Activated CD4-positive, alpha-beta T cell treated with anti-CD3 and anti-CD28 coated beads, Interleukin-2, amount 10 ng/mL, durations not matched to agents 24 days and 14 days (primary cell): ENCODE results near the gene MTHFD1L. TPM values are rescaled to one million over a fixed set of nuclear protein-coding genes. Genes with fewer than 3 reads are reported as not detected.

Experiments
- DNase-seq: peaks from one replicate; pipeline ENCODE4 v3.0.0; 2022
- H3K27ac Mint-ChIP-seq: one replicate; pipeline ENCODE4 v1.8.0; 2022; ENCODE audit warnings: mild to moderate bottlenecking, mixed read lengths
- H3K27me3 Mint-ChIP-seq: one replicate; pipeline ENCODE4 v1.8.0; 2022; ENCODE audit warnings: mixed read lengths
- H3K36me3 Mint-ChIP-seq: one replicate; pipeline ENCODE4 v1.8.0; 2022; ENCODE audit warnings: low read depth, mild to moderate bottlenecking, mixed read lengths
- H3K4me1 Mint-ChIP-seq: one replicate; pipeline ENCODE4 v1.8.0; 2021; ENCODE audit warnings: mixed read lengths
- H3K4me3 Mint-ChIP-seq: one replicate; pipeline ENCODE4 v1.8.0; 2022; ENCODE audit warnings: mild to moderate bottlenecking, moderate library complexity, mixed read lengths
- H3K9me3 Mint-ChIP-seq: one replicate; pipeline ENCODE4 v1.8.0; 2021; ENCODE audit warnings: mixed read lengths
- intact Hi-C: fragments of 100-400 bp; cut with micrococcal nuclease; formaldehyde crosslinking; loops from one replicate; pipeline ENCODE4 v1.15.1; 2023
- total RNA-seq: library from RNA; stranded (reverse); gene quantifications from 2 replicates; pipeline ENCODE4 v1.2.3, GENCODE V29; 2022

Gene MTHFD1L
- total RNA-seq, 1 donor from 2014 or later = 136 TPM

DNA sequence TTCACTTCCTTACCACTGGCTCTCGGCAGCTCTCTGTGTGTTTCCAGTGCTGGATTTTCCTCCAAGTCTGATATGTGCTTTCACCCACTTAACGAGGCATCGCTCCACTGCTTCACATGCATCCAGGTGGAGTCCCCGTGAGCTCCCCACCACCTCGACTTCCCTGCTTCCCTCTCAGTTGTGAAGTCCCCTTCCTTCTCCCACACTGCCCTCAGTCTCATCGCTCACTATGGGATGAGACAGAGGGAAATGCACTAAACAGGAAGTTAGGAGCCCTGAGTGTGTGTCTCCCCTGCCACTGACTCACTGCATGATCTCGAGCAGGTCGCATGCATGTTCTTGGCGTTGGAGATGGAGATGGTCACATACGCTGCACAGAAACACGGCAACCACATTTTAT, 84.0 kb downstream of the MTHFD1L start:
- Mint-ChIP-seq H3K36me3 (peaks cover 65% of the 10 kb centered on the region), H3K4me3 (no peak overlapping the region), H3K27me3 (no peaks in the 10 kb centered on the region), H3K9me3 (no peaks in the 10 kb centered on the region), H3K27ac (no peak overlapping the region), H3K4me1 (no peaks in the 10 kb centered on the region)
- DNase-seq = no peak
- intact Hi-C loops = no loop called here

GRCh38 chr6:150953851-150954250, 88.3 kb downstream of the MTHFD1L start:
- intact Hi-C loops = no loop called here
- H3K4me3 Mint-ChIP-seq = no peak overlapping the region
- H3K27me3 Mint-ChIP-seq = no peaks in the 10 kb centered on the region
- H3K9me3 Mint-ChIP-seq = no peaks in the 10 kb centered on the region
- DNase-seq = no peak
- H3K36me3 Mint-ChIP-seq = peaks cover 60% of the 10 kb centered on the region
- H3K27ac Mint-ChIP-seq = no peak overlapping the region
- H3K4me1 Mint-ChIP-seq = no peaks in the 10 kb centered on the region

DNA sequence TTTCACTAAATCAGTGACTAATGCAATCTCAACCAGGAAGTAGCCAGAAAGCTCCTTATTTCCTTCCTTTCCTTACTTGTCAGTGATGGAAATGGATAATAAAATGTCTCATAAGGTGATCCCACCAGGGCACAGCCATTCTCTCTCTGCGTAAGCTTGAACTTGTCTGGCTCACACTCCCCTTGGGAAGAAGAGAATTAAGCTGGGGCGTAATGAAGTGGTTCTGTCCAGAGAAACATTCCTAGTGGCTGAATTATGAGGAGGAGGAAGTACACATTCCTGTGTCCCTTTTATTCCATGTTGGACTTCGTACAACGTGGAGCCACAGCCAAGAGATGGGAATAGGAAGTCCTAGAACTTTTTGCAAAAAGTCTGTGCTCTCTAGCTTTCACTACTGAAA, 93.7 kb downstream of the MTHFD1L start:
- DNase-seq = no peak
- H3K4me3 Mint-ChIP-seq = no peak overlapping the region
- intact Hi-C loops = no loop called here
- H3K36me3 Mint-ChIP-seq = peaks cover 29% of the 10 kb centered on the region
- H3K9me3 Mint-ChIP-seq = no peaks in the 10 kb centered on the region
- H3K27ac Mint-ChIP-seq = no peak overlapping the region
- no peaks in the 10 kb centered on the region for H3K4me1 Mint-ChIP-seq
- H3K27me3 Mint-ChIP-seq = no peaks in the 10 kb centered on the region

DNA sequence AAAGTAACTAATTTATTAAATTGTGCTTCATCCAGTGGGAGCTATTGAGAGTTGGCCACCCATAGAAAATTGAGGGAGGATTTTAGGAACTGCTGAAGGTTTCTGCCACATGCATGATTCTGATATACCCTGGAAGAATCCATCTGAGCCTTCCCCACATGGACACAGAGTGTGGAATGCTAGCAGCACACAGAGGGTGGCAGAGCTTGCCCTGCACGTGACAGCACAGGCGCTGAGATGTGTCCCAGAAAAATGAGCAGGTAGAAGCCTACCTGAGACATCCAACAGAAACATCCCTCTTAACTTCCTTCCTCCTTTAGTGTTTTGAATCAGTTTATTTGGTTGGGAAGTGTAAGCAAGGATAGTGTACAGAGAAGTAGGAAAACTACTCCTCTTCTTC, 96.9 kb downstream of the MTHFD1L start:
- H3K36me3 Mint-ChIP-seq = peaks cover 27% of the 10 kb centered on the region
- intact Hi-C loops = no loop called here
- no peaks in the 10 kb centered on the region for H3K9me3 Mint-ChIP-seq
- no peak for DNase-seq
- H3K27me3 Mint-ChIP-seq = no peaks in the 10 kb centered on the region
- H3K4me1 Mint-ChIP-seq = peaks cover under 1% of the 10 kb centered on the region
- H3K27ac Mint-ChIP-seq = no peak overlapping the region
- H3K4me3 Mint-ChIP-seq = no peak overlapping the region

- intact Hi-C loops = no loop called here
- no peak overlapping the region for H3K27ac Mint-ChIP-seq
- no peaks in the 10 kb centered on the region for H3K9me3 Mint-ChIP-seq
- no peak overlapping the region for H3K4me3 Mint-ChIP-seq
- DNase-seq = no peak
- peaks cover 34% of the 10 kb centered on the region for H3K36me3 Mint-ChIP-seq
- H3K27me3 Mint-ChIP-seq = no peaks in the 10 kb centered on the region
- peaks cover 5% of the 10 kb centered on the region for H3K4me1 Mint-ChIP-seq
These were observed 99.3 kb downstream of the MTHFD1L start for GRCh38 chr6:150964765-150965164.

DNA sequence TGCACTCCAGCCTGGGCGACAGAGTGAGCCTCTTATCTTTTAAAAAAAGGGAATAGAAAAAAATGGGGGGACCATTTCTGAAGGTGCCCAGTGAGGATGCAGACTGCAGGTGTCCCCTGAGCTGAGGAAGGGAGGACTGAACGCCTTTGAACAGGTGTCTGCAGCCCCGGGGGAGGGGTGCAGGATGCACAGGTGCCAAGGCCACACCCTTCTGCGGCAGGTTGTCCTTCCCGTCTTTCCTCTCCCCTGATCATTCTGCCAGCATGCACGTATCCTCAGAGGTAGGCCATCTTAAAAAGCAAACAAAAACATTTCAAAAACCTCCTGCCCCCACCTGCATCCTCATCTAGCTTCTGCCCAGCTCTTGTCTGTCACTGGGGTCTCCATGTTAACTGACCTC, 101.3 kb downstream of the MTHFD1L start:
- Mint-ChIP-seq H3K9me3 (no peaks in the 10 kb centered on the region), H3K27ac (no peak overlapping the region), H3K36me3 (peaks cover 35% of the 10 kb centered on the region), H3K4me1 (peaks cover 5% of the 10 kb centered on the region), H3K4me3 (no peak overlapping the region), H3K27me3 (no peaks in the 10 kb centered on the region)
- DNase-seq = no peak
- intact Hi-C loops = no loop called here

- H3K4me3 Mint-ChIP-seq = no peak overlapping the region
- no peaks in the 10 kb centered on the region for H3K9me3 Mint-ChIP-seq
- H3K27me3 Mint-ChIP-seq = no peaks in the 10 kb centered on the region
- intact Hi-C loops = no loop called here
- peaks cover 36% of the 10 kb centered on the region for H3K36me3 Mint-ChIP-seq
- DNase-seq = no peak
- H3K27ac Mint-ChIP-seq = peak overlapping the region; percentile 48
- H3K4me1 Mint-ChIP-seq = peaks cover 5% of the 10 kb centered on the region
These were observed 101.9 kb downstream of the MTHFD1L start for GRCh38 chr6:150967381-150967780.

DNA sequence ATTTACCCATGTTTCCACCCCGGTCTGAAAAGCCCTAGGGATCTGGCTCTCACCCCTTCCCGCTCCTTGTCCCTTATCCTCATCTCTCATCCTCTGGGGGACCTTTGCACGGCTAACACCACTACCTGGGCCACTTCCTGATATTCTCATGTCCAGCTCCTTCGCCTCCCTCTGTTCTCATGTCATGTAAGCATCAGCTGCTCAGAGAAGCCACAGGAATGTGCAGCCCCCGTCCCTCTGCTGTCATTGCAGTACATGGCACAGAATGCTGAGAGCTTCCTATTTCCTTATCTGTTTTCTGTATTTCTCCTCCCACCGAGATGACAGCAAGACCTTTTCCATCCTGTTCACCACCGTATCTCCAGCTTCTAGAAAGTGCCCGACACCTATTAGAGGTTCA, 102.4 kb downstream of the MTHFD1L start:
- H3K4me1 Mint-ChIP-seq = peaks cover 5% of the 10 kb centered on the region
- no peaks in the 10 kb centered on the region for H3K27me3 Mint-ChIP-seq
- no peak for DNase-seq
- H3K36me3 Mint-ChIP-seq = peaks cover 40% of the 10 kb centered on the region
- H3K27ac Mint-ChIP-seq = no peak overlapping the region
- no peak overlapping the region for H3K4me3 Mint-ChIP-seq
- H3K9me3 Mint-ChIP-seq = no peaks in the 10 kb centered on the region
- intact Hi-C loops = no loop called here

GRCh38 chr6:150969901-150970300, 104.4 kb downstream of the MTHFD1L start:
- Mint-ChIP-seq H3K27me3 (no peaks in the 10 kb centered on the region), H3K9me3 (no peaks in the 10 kb centered on the region), H3K4me3 (no peak overlapping the region), H3K4me1 (peaks cover 5% of the 10 kb centered on the region), H3K27ac (no peak overlapping the region), H3K36me3 (peaks cover 46% of the 10 kb centered on the region)
- intact Hi-C loops = no loop called here
- no peak for DNase-seq

DNA sequence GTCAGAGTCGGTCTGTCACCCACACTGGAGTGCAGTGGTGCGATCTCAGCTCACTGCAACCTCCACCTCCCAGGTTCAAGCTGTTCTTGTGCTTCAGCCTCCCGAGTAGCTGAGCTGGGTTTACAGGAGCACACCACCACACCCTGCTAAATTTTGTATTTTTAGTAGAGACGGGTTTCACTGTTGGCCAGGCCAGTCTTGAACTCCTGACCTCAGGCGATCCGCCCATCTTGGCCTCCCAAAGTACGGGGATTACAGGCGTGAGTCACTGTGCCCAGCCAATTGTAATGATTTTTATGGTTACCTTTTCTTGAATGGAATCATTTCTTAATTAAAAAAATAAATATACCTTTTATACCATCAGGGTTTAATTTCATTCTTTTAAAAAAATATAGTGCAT, 105.7 kb downstream of the MTHFD1L start:
- H3K4me3 Mint-ChIP-seq = no peak overlapping the region

GRCh38 chr6:150975136-150975535, 109.6 kb downstream of the MTHFD1L start:
- H3K9me3 Mint-ChIP-seq = no peaks in the 10 kb centered on the region
- intact Hi-C loops = no loop called here
- peaks cover 37% of the 10 kb centered on the region for H3K36me3 Mint-ChIP-seq
- H3K27me3 Mint-ChIP-seq = no peaks in the 10 kb centered on the region
- DNase-seq = no peak
- H3K4me3 Mint-ChIP-seq = no peak overlapping the region
- H3K4me1 Mint-ChIP-seq = no peaks in the 10 kb centered on the region
- no peak overlapping the region for H3K27ac Mint-ChIP-seq

More for the DNA sequence above, 105.7 kb downstream of the MTHFD1L start:
- DNase-seq = no peak
- intact Hi-C loops = no loop called here
- H3K27ac Mint-ChIP-seq = no peak overlapping the region
- peaks cover 46% of the 10 kb centered on the region for H3K36me3 Mint-ChIP-seq
- H3K27me3 Mint-ChIP-seq = no peaks in the 10 kb centered on the region
- H3K4me1 Mint-ChIP-seq = peaks cover 5% of the 10 kb centered on the region
- no peaks in the 10 kb centered on the region for H3K9me3 Mint-ChIP-seq

GRCh38 chr6:150977281-150977680, 111.8 kb downstream of the MTHFD1L start:
- Mint-ChIP-seq H3K27me3 (no peaks in the 10 kb centered on the region), H3K36me3 (peaks cover 41% of the 10 kb centered on the region), H3K4me1 (no peaks in the 10 kb centered on the region), H3K4me3 (no peak overlapping the region), H3K27ac (no peak overlapping the region), H3K9me3 (no peaks in the 10 kb centered on the region)
- DNase-seq = no peak
- intact Hi-C loops = no loop called here

DNA sequence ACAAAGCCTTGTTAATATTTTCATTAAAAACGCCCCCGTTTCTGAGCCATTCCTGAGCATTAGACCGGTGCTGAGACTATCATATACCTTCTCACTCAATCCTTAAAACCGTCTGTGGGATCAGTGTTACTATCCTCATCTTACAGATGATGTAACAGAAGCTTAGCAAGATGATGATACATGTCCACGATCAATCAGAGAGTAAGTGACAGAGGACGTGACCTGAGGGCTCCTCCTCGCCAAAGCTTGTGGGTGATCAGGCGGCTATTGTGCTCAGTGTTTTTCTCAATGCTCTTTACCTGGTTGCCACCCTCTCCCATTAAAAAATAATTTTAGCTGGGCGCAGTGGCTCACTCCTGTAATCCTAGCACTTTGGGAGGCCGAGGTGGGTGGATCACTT, 113.1 kb downstream of the MTHFD1L start:
- Mint-ChIP-seq H3K9me3 (no peaks in the 10 kb centered on the region), H3K36me3 (peaks cover 40% of the 10 kb centered on the region), H3K27me3 (no peaks in the 10 kb centered on the region), H3K4me3 (no peak overlapping the region), H3K27ac (no peak overlapping the region), H3K4me1 (no peaks in the 10 kb centered on the region)
- DNase-seq = no peak
- intact Hi-C loops = no loop called here

DNA sequence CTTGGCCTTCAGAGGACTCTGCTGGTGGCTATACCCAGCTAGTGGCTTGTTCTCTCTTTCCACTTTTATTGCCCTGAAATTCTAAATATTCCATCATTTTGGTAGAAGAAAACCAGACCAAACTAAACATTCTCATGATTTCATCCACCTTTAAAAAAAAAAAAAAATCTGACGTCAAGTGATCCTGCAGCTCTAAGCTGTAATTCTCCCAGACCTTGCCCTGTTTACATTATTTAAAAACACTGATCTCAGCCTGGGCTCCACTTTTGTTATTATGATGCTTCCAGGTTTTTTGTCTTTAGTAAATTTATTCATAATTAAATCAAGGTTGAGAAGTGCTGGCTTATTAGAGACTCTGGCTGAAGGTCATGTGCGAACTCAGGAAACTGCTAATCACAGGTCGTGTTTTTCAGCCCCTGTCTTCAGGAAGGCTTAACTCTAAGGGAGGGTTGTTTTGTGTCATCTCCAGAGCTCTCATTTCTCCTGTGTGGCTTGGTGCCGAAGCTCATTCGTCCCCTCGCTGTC, 114.4 kb downstream of the MTHFD1L start:
- H3K4me3 Mint-ChIP-seq = no peak overlapping the region

DNA sequence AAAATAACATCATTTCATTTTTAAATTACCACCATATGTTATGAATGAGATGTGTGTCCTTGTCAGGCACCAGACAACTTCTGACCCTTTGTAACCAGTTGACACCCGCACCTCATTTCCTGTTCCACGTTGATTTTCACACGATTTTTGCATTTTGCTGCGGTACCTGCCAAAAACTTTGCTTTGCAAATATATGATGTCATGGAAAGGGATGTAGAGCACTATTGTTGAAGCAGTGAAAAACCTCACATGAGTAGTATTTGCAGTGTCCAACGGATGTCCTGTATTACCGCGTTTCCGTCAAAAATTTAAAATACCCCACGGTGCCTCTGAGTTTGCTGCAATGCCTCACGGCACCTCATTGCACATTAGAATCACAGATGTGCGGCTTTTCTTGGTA, 115.6 kb downstream of the MTHFD1L start:
- no peaks in the 10 kb centered on the region for H3K27me3 Mint-ChIP-seq
- peaks cover 3% of the 10 kb centered on the region for H3K4me1 Mint-ChIP-seq
- no peaks in the 10 kb centered on the region for H3K9me3 Mint-ChIP-seq
- H3K4me3 Mint-ChIP-seq = no peak overlapping the region
- intact Hi-C loops = no loop called here
- H3K27ac Mint-ChIP-seq = no peak overlapping the region
- H3K36me3 Mint-ChIP-seq = peaks cover 41% of the 10 kb centered on the region
- no peak for DNase-seq

More for the DNA sequence above, 114.4 kb downstream of the MTHFD1L start:
- no peaks in the 10 kb centered on the region for H3K9me3 Mint-ChIP-seq
- H3K27ac Mint-ChIP-seq = peak overlapping the region; percentile 28
- DNase-seq = no peak
- H3K36me3 Mint-ChIP-seq = peaks cover 41% of the 10 kb centered on the region
- intact Hi-C loops = no loop called here
- no peaks in the 10 kb centered on the region for H3K4me1 Mint-ChIP-seq
- H3K27me3 Mint-ChIP-seq = no peaks in the 10 kb centered on the region
